ENCODE measurements around the gene PMPCA.

Gene PMPCA

DNA sequence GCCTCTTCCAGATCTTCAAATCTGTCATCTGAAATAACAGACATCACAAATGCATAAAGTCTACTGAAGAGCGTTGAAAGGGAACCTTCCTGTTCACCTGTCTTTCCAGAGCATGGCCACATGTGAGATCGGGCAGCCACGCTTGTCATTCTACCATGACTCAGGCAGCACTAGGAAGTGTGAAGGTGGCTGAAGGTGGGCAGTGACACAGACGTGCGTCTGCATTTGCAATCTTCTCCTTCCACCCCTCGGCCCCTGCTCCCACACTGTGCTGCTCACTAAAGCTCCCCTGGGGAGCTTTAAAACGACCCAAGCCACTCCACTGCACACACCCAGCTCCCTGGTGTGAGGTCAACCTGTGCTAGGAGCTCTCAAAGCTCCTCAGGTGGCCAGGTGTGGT, 2.5 kb upstream of the PMPCA start:
- no peak for TF ChIP-seq CTCF (conservative IDR thresholded peaks at IDR 0.05)
- H3K27ac ChIP-seq = peak overlapping the region; percentile 25; the same call in 1 of the 2 replicates

GRCh38 chr9:136409557-136410455, 652 bp upstream of the PMPCA start:
- no peak for TF ChIP-seq CTCF (conservative IDR thresholded peaks at IDR 0.05)
- H3K27ac ChIP-seq = peak overlapping the region; percentile 91

DNA sequence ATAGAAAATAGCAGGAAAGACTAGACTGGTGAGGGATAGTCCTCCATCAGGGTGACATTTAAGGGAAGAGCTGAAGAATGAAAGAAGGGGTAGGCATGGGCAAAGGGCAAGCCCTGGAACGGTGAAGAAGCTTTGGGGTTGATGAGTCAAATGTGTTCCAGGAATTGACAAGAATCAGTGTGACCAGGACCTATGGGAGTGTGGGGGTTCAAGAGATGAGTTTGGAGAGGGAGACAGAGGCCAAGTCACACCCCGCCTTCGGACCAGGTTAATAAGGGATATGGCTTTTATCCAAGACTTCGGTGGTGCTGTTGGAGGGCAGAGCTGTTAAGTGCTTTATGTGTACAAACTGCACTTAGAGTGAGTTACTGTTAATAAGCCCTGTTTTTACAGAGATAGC, 920 bp downstream of the PMPCA start:
- H3K27ac ChIP-seq = peak overlapping the region; percentile 91
- TF ChIP-seq CTCF (conservative IDR thresholded peaks at IDR 0.05) = no peak

- TF ChIP-seq CTCF (conservative IDR thresholded peaks at IDR 0.05) = no peak
- H3K27ac ChIP-seq = no peak overlapping the region
These were observed 2.5 kb downstream of the PMPCA start for GRCh38 chr9:136412962-136413361.

- H3K27ac ChIP-seq = no peak overlapping the region
- no peak for TF ChIP-seq CTCF (conservative IDR thresholded peaks at IDR 0.05)
These were observed 6.0 kb downstream of the PMPCA start for GRCh38 chr9:136416427-136416826.

GRCh38 chr9:136416914-136417313, 6.5 kb downstream of the PMPCA start:
- H3K27ac ChIP-seq = no peak overlapping the region

More at GRCh38 chr9:136416914-136417313, 6.5 kb downstream of the PMPCA start:
- TF ChIP-seq CTCF (conservative IDR thresholded peaks at IDR 0.05) = no peak

Measured in VCaP (cell line).